ENCODE results near the gene TIMP2.

The TIMP2 gene

GRCh38 chr17:78878261-78878660 is 46.9 kb downstream of the TIMP2 start:
- TF ChIP-seq CTCF (IDR thresholded peaks at IDR 0.05), result no peak

- no peak for TF ChIP-seq CTCF (IDR thresholded peaks at IDR 0.05)
Observed at GRCh38 chr17:78876094-78876597, 49.0 kb downstream of the TIMP2 start.

- no peak for TF ChIP-seq CTCF (IDR thresholded peaks at IDR 0.05)
Observed at GRCh38 chr17:78875363-78876093, 49.7 kb downstream of the TIMP2 start.

GRCh38 chr17:78873519-78874340 is 51.5 kb downstream of the TIMP2 start:
- TF ChIP-seq CTCF (IDR thresholded peaks at IDR 0.05), result no peak

- no peak for TF ChIP-seq CTCF (IDR thresholded peaks at IDR 0.05)
Observed at GRCh38 chr17:78872486-78872885, 52.7 kb downstream of the TIMP2 start.

GRCh38 chr17:78870621-78871020 is 54.6 kb downstream of the TIMP2 start:
- no peak for TF ChIP-seq CTCF (IDR thresholded peaks at IDR 0.05)

- no peak for TF ChIP-seq CTCF (IDR thresholded peaks at IDR 0.05)
Observed at GRCh38 chr17:78868391-78868790, 56.8 kb downstream of the TIMP2 start.
